Islet of Langerhans (tissue), 1 donor: ENCODE data around the gene BMPR1A.
"Not testable (repeated sequence)": the region's sequence is repeated elsewhere in the genome, so short reads cannot be mapped to it uniquely, and the experiment has no call there.

ENCODE experiments used
- FAIRE-seq: peaks from one replicate; lab custom pipeline; 2011; peaks lifted over from hg19 to GRCh38; lab: Jason Lieb, UNC

BMPR1A gene

GRCh38 chr10:86970162-86970981, 214.0 kb downstream of the BMPR1A start:
- FAIRE-seq = no peak

- no peak for FAIRE-seq
Measured at GRCh38 chr10:86970982-86971231, 214.5 kb downstream of the BMPR1A start.

GRCh38 chr10:86971232-86971991, 215.0 kb downstream of the BMPR1A start:
- no peak for FAIRE-seq

- no peak for FAIRE-seq
Measured at GRCh38 chr10:86972613-86973380, 216.4 kb downstream of the BMPR1A start.

- FAIRE-seq = no peak
Measured at GRCh38 chr10:86974484-86974883, 218.1 kb downstream of the BMPR1A start.

- no peak for FAIRE-seq
Measured at GRCh38 chr10:86976362-86977056, 220.1 kb downstream of the BMPR1A start.

- not testable (repeated sequence) for FAIRE-seq
Measured at GRCh38 chr10:86978457-86978856, 222.0 kb downstream of the BMPR1A start.

GRCh38 chr10:86979296-86979818, 222.9 kb downstream of the BMPR1A start:
- FAIRE-seq = no peak

GRCh38 chr10:86979977-86980448, 223.6 kb downstream of the BMPR1A start:
- no peak for FAIRE-seq

- FAIRE-seq = not testable (repeated sequence)
Measured at GRCh38 chr10:86981020-86981419, 224.6 kb downstream of the BMPR1A start.

GRCh38 chr10:86981716-86982115, 225.3 kb downstream of the BMPR1A start:
- FAIRE-seq = no peak
